Tongue (tissue), 2 donors: ENCODE results near the gene CRYBG1. TPM values are rescaled to one million over a fixed set of nuclear protein-coding genes. Genes with fewer than 3 reads are reported as not detected.

Experiments
- DNase-seq: peaks from one replicate; pipeline ENCODE4 v3.0.0-alpha.2; 2015
- total RNA-seq: library from RNA; depleted of rRNA; stranded (reverse); fragments of >200 nt; gene quantifications from one replicate; pipeline ENCODE4 v1.2.3, GENCODE V29; 2014

The CRYBG1 gene
- total RNA-seq, 1 donor from 2014 or later = 18.7 TPM

GRCh38 chr6:106421496-106421895 is 61.0 kb downstream of the CRYBG1 start:
- DNase-seq = no peak

- DNase-seq = no peak
Observed at GRCh38 chr6:106422534-106422933, 62.0 kb downstream of the CRYBG1 start.

- DNase-seq = no peak
Observed at GRCh38 chr6:106425382-106425781, 64.9 kb downstream of the CRYBG1 start.

GRCh38 chr6:106426250-106426970 is 65.9 kb downstream of the CRYBG1 start:
- no peak for DNase-seq

GRCh38 chr6:106430466-106430865 is 69.9 kb downstream of the CRYBG1 start:
- no peak for DNase-seq

GRCh38 chr6:106431405-106431804 is 70.9 kb downstream of the CRYBG1 start:
- no peak for DNase-seq

GRCh38 chr6:106431972-106432371 is 71.5 kb downstream of the CRYBG1 start:
- no peak for DNase-seq

GRCh38 chr6:106434530-106434929 is 74.0 kb downstream of the CRYBG1 start:
- no peak for DNase-seq

GRCh38 chr6:106439459-106439858 is 78.9 kb downstream of the CRYBG1 start:
- DNase-seq = no peak

- DNase-seq = no peak
Observed at GRCh38 chr6:106440546-106440945, 80.0 kb downstream of the CRYBG1 start.

GRCh38 chr6:106442395-106442794 is 81.9 kb downstream of the CRYBG1 start:
- DNase-seq = no peak

GRCh38 chr6:106444777-106445507 is 84.4 kb downstream of the CRYBG1 start:
- DNase-seq = peak; percentile 67

GRCh38 chr6:106445508-106445878 is 85.0 kb downstream of the CRYBG1 start:
- DNase-seq = no peak

GRCh38 chr6:106446287-106446885 is 85.9 kb downstream of the CRYBG1 start:
- DNase-seq = peak; percentile 25

- DNase-seq = no peak
Observed at GRCh38 chr6:106446983-106447382, 86.5 kb downstream of the CRYBG1 start.

GRCh38 chr6:106448000-106448426 is 87.5 kb downstream of the CRYBG1 start:
- no peak for DNase-seq

GRCh38 chr6:106450653-106451052 is 90.1 kb downstream of the CRYBG1 start:
- no peak for DNase-seq

GRCh38 chr6:106451439-106451838 is 90.9 kb downstream of the CRYBG1 start:
- no peak for DNase-seq

- no peak for DNase-seq
Observed at GRCh38 chr6:106452628-106453027, 92.1 kb downstream of the CRYBG1 start.

GRCh38 chr6:106453756-106454367 is 93.3 kb downstream of the CRYBG1 start:
- DNase-seq = no peak

GRCh38 chr6:106456756-106457155 is 96.2 kb downstream of the CRYBG1 start:
- DNase-seq = no peak

- no peak for DNase-seq
Observed at GRCh38 chr6:106458021-106458986, 97.8 kb downstream of the CRYBG1 start.
